Suprapubic skin (tissue), 4 donors: ENCODE results near the gene SENP7. TPM values are rescaled to one million over a fixed set of nuclear protein-coding genes. Genes with fewer than 3 reads are reported as not detected.

Experiments used
- DNase-seq, 2 donors: peaks; one replicate each; pipeline ENCODE4 v3.0.0-alpha.2; 2019; ENCODE audit warnings: low spot score in 2 of 2
- H3K27ac ChIP-seq: fragments of 200-600 bp; sonication (generic); one replicate; pipeline ENCODE4 v1.5.1; 2019
- H3K27me3 ChIP-seq: fragments of 200-600 bp; sonication (generic); one replicate; pipeline ENCODE4 v1.5.1; 2019
- H3K36me3 ChIP-seq: fragments of 200-600 bp; sonication (generic); one replicate; pipeline ENCODE4 v1.5.1; 2019
- H3K4me1 ChIP-seq: fragments of 200-600 bp; sonication (generic); one replicate; pipeline ENCODE4 v1.5.1; 2019
- H3K4me3 ChIP-seq: fragments of 200-600 bp; sonication (generic); one replicate; pipeline ENCODE4 v1.5.1; 2019; ENCODE audit warnings: mild to moderate bottlenecking
- H3K9me3 ChIP-seq: fragments of 200-600 bp; sonication (generic); one replicate; pipeline ENCODE4 v1.5.1; 2019
- EP300 ChIP-seq: sonication (generic); formaldehyde crosslinking; IDR thresholded peaks from one replicate; pipeline ENCODE4 v1.6.1; 2017; ENCODE audit warnings: antibody characterized with exemption
- POLR2A ChIP-seq, 2 donors: fragments of 450-650 bp; IDR thresholded peaks; one replicate each; pipeline ENCODE4 v1.6.1; 2017; ENCODE audit warnings: antibody characterized with exemption in 2 of 2, mild to moderate bottlenecking in 2 of 2, moderate library complexity in 2 of 2
- POLR2AphosphoS5 ChIP-seq, 3 donors: sonication (generic); formaldehyde crosslinking; IDR thresholded peaks; one replicate each; pipeline ENCODE4 v1.6.1; 2017; ENCODE audit warnings: antibody characterized with exemption in 3 of 3
- WGBS: methylation state at CpG from one replicate; pipeline ENCODE4 v1.1.5; 2018; 5-methylcytosine and 5-hydroxymethylcytosine counted together
- total RNA-seq, 4 donors: library from RNA; depleted of rRNA; stranded (reverse); fragments of >200 nt; gene quantifications; one replicate each; pipeline ENCODE4 v1.1.0, GENCODE V29; 2016
- TF ChIP-seq, protein P1 (sequence below), 2 donors: fragments of 200-600 bp in 1 of 2; fragments of 450-650 bp in 1 of 2; sonication (generic) in 1 of 2; IDR thresholded peaks; one replicate each; pipeline ENCODE4 v1.5.1; 2016 to 2019; ENCODE audit warnings: antibody characterized with exemption in 2 of 2, mild to moderate bottlenecking in 1 of 2, moderate library complexity in 1 of 2

The SENP7 gene
- total RNA-seq, 4 donors from 2014 or later: 13.3 to 39.4 (median 15.8) TPM

DNA sequence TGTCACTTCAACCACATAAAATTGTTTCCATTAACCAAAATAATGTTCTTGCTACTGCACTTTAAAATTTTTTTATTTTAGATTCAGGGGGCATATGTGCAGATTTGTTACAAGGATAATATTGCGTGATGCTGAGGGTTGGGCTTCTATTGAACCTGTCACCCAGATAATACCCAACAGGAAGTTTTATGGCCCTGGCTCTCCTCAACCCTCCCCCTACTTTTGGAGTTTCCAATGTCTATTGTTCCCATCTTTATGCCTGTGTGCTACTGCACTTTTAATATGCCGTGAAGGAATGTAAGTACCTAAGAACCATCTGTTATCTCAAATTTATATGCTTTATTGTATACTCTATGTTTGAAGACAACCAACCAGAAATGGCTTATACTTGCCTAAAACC is 150.6 kb downstream of the SENP7 start:
- TF ChIP-seq EP300 (no peak), POLR2A (IDR thresholded peaks at IDR 0.05) (no peak), POLR2AphosphoS5 (IDR thresholded peaks at IDR 0.05) (no peak)
- TF ChIP-seq, protein P1, sequence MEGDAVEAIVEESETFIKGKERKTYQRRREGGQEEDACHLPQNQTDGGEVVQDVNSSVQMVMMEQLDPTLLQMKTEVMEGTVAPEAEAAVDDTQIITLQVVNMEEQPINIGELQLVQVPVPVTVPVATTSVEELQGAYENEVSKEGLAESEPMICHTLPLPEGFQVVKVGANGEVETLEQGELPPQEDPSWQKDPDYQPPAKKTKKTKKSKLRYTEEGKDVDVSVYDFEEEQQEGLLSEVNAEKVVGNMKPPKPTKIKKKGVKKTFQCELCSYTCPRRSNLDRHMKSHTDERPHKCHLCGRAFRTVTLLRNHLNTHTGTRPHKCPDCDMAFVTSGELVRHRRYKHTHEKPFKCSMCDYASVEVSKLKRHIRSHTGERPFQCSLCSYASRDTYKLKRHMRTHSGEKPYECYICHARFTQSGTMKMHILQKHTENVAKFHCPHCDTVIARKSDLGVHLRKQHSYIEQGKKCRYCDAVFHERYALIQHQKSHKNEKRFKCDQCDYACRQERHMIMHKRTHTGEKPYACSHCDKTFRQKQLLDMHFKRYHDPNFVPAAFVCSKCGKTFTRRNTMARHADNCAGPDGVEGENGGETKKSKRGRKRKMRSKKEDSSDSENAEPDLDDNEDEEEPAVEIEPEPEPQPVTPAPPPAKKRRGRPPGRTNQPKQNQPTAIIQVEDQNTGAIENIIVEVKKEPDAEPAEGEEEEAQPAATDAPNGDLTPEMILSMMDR (IDR thresholded peaks at IDR 0.05): no peak
- Histone ChIP-seq H3K9me3 (no peaks in the 10 kb centered on the region), H3K4me3 (no peak overlapping the region), H3K27ac (no peak overlapping the region), H3K27me3 (no peaks in the 10 kb centered on the region), H3K4me1 (no peaks in the 10 kb centered on the region), H3K36me3 (peaks cover 34% of the 10 kb centered on the region)
- no peak for DNase-seq
- 95% methylated on average over 2 of the region's 2 CpGs for WGBS

DNA sequence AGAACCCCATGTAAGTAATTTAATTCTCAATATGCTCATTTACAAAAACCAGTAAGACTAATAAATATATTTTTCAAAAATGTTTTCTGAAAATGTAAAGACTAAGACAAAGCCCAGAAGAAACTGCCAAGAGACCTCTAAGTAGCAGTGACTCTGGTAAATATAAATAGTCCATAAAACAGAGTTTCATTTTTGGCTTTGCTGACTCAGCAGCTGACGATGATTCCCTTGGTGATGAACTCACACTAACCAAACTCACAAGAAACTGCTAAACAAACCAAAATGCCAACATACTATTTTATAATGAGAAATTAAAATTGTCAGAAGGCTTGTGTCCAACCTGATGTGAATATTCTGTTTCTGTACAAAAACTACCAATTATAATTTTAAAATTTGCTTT is 161.2 kb downstream of the SENP7 start:
- Histone ChIP-seq H3K4me3 (no peak overlapping the region), H3K36me3 (peaks cover 12% of the 10 kb centered on the region), H3K9me3 (no peaks in the 10 kb centered on the region), H3K27me3 (no peaks in the 10 kb centered on the region), H3K27ac (no peak overlapping the region), H3K4me1 (no peaks in the 10 kb centered on the region)
- 61% methylated on average over 1 of the region's 1 CpG for WGBS
- TF ChIP-seq EP300: no peak
- no peak for TF ChIP-seq POLR2AphosphoS5 (IDR thresholded peaks at IDR 0.05)
- TF ChIP-seq POLR2A (IDR thresholded peaks at IDR 0.05): no peak
- TF ChIP-seq, protein P1 (IDR thresholded peaks at IDR 0.05): no peak
- DNase-seq: no peak

DNA sequence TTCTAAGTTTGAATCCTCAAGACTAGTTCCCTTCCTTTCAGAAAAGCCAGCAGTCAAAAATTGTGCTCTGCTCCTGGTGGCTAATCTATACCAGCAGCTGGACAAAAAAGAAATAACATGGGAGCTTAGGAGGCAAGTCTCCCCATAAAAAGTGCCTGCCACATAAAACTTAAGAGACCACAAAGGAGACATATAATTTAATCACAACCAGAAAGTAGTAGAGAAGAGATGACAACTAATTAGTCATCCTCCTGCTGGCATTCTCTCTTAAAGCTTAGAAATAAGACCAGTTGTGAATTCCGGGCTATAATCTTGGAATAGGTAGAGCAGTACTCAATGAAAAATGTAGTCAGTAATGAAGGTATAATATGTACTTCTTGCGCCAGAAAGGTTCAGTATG is 172.4 kb downstream of the SENP7 start:
- Histone ChIP-seq H3K4me1 (no peaks in the 10 kb centered on the region), H3K36me3 (peaks cover 29% of the 10 kb centered on the region), H3K9me3 (no peaks in the 10 kb centered on the region), H3K27ac (no peak overlapping the region), H3K4me3 (no peak overlapping the region), H3K27me3 (no peaks in the 10 kb centered on the region)
- TF ChIP-seq, protein P1 (IDR thresholded peaks at IDR 0.05): no peak
- no peak for TF ChIP-seq POLR2AphosphoS5 (IDR thresholded peaks at IDR 0.05)
- TF ChIP-seq EP300: no peak
- WGBS: 91% methylated on average over 2 of the region's 2 CpGs
- no peak for DNase-seq

DNA sequence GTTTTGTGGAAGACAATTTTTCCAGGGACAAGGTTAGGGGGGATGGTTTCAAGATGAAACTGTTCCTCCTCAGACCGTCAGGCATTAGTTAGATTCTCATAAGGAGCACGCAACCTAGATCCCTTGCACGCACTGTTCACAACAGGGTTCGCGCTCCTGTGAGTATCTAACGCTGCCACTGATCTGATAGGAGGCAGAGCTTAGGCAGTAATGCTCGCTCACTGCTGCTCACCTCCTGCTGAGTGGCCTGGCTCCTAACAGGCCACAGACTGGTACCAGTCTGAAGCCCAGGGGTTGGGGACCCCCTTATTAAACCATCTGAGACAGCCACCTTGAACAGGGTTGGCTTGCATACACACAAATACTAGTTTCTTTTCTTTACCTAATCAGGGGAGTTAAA is 179.1 kb downstream of the SENP7 start:
- H3K36me3 ChIP-seq: peaks cover 28% of the 10 kb centered on the region
- H3K27me3 ChIP-seq: no peaks in the 10 kb centered on the region
- no peak overlapping the region for H3K27ac ChIP-seq
- H3K4me1 ChIP-seq: no peaks in the 10 kb centered on the region
- H3K4me3 ChIP-seq: no peak overlapping the region
- 96% methylated on average over 7 of the region's 7 CpGs for WGBS
- TF ChIP-seq EP300: no peak
- TF ChIP-seq POLR2A (IDR thresholded peaks at IDR 0.05): no peak
- TF ChIP-seq, protein P1 (IDR thresholded peaks at IDR 0.05): no peak
- no peak for TF ChIP-seq POLR2AphosphoS5 (IDR thresholded peaks at IDR 0.05)
- no peaks in the 10 kb centered on the region for H3K9me3 ChIP-seq
- no peak for DNase-seq

DNA sequence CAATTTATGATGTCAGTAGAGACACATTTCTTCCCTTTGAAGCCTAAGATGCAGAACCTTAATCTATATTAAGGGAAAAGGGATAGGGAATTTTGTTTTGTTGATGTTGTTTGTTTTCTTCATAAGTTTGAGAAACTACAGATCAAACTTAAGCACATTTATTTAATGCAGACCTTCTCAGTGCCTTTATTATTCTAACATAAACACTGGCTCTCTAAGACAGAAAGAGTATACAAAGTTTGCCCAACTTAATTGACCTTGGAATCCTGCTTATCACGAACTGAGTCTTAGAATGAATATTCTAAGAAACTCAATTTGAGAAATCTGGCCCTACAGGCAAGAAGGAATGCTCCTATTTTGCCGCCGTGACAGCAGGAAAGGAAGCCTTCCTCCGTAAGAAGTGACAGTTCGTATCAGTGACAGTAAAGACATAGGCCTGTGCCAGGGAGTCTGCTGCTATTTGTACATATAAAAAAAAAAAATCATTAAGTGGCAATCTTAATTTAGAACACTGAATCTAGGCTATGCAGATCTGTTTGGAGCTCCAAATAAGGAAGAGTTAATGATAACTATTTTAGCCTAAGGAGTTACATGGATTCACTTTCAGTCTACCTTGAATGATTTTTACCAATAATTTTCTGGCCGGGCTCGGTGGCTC is 183.9 kb downstream of the SENP7 start:
- H3K27ac ChIP-seq: no peak overlapping the region
- H3K4me3 ChIP-seq: no peak overlapping the region
- no peaks in the 10 kb centered on the region for H3K9me3 ChIP-seq
- no peak for DNase-seq
- H3K4me1 ChIP-seq: no peaks in the 10 kb centered on the region
- H3K36me3 ChIP-seq: peaks cover 29% of the 10 kb centered on the region
- TF ChIP-seq EP300: no peak
- TF ChIP-seq POLR2AphosphoS5 (IDR thresholded peaks at IDR 0.05): no peak
- TF ChIP-seq POLR2A (IDR thresholded peaks at IDR 0.05): no peak
- TF ChIP-seq, protein P1 (IDR thresholded peaks at IDR 0.05): no peak
- WGBS: 91% methylated on average over 7 of the region's 7 CpGs
- H3K27me3 ChIP-seq: no peaks in the 10 kb centered on the region
